Ectodermal cell (in vitro differentiated cells): Measurements from ENCODE around the gene SKAP2.

Experiments
- H3K27ac ChIP-seq: 2 replicates; pipeline ENCODE4 v1.7.0; 2013; ENCODE audit warnings: mild to moderate bottlenecking, low read depth, low read length; ENCODE audit not compliant: insufficient read depth, poor library complexity, severe bottlenecking
- H3K27me3 ChIP-seq: 2 replicates; pipeline ENCODE4 v1.7.0; 2013; ENCODE audit warnings: mild to moderate bottlenecking, low read length; ENCODE audit not compliant: insufficient read depth, control insufficient read depth, poor library complexity, severe bottlenecking
- H3K36me3 ChIP-seq: one replicate; pipeline ENCODE4 v1.7.0; 2013; ENCODE audit warnings: low read length; ENCODE audit not compliant: control insufficient read depth, insufficient read depth
- H3K4me1 ChIP-seq: one replicate; pipeline ENCODE4 v1.7.0; 2013; ENCODE audit warnings: low read length; ENCODE audit not compliant: control insufficient read depth, insufficient read depth
- H3K4me3 ChIP-seq: 2 replicates; pipeline ENCODE4 v1.7.0; 2013; ENCODE audit warnings: low read depth, low read length, control low read depth; ENCODE audit not compliant: insufficient read depth
- H3K9me3 ChIP-seq: 2 replicates; pipeline ENCODE4 v1.7.0; 2013; ENCODE audit warnings: mild to moderate bottlenecking, low read length, moderate library complexity; ENCODE audit not compliant: control insufficient read depth
- WGBS, 2 experiments: methylation state at CpG; one replicate each; pipeline ENCODE4 v1.1.7; 2013; ENCODE audit warnings: missing lambda C conversion rate in 2 of 2; 5-methylcytosine and 5-hydroxymethylcytosine counted together

Gene SKAP2

GRCh38 chr7:26698806-26699205, 165.6 kb downstream of the SKAP2 start:
- Histone ChIP-seq H3K36me3 (no peaks in the 10 kb centered on the region), H3K4me1 (no peaks in the 10 kb centered on the region), H3K27ac (no peak overlapping the region), H3K27me3 (no peaks in the 10 kb centered on the region), H3K4me3 (no peak overlapping the region), H3K9me3 (no peaks in the 10 kb centered on the region)
- WGBS, 2 experiments: 95 to 100% methylated on average over 1 of the region's 3 CpGs

- Histone ChIP-seq H3K9me3 (no peaks in the 10 kb centered on the region), H3K27ac (no peak overlapping the region), H3K36me3 (no peaks in the 10 kb centered on the region), H3K4me3 (no peak overlapping the region), H3K4me1 (no peaks in the 10 kb centered on the region), H3K27me3 (no peaks in the 10 kb centered on the region)
- WGBS, 2 experiments: 82% methylated on average over 1 of the region's 1 CpG; no CpG with 5 or more reads in 1 of the 2 experiments
Measured at GRCh38 chr7:26698194-26698593, 166.2 kb downstream of the SKAP2 start.

GRCh38 chr7:26696978-26697377, 167.4 kb downstream of the SKAP2 start:
- Histone ChIP-seq H3K36me3 (no peaks in the 10 kb centered on the region), H3K27ac (no peak overlapping the region), H3K4me3 (no peak overlapping the region), H3K27me3 (no peaks in the 10 kb centered on the region), H3K4me1 (peaks cover under 1% of the 10 kb centered on the region), H3K9me3 (no peaks in the 10 kb centered on the region)
- 90 to 96% methylated on average over 5 of the region's 5 CpGs for WGBS, 2 experiments

GRCh38 chr7:26696161-26696560, 168.2 kb downstream of the SKAP2 start:
- no peaks in the 10 kb centered on the region for H3K27me3 ChIP-seq
- no peak overlapping the region for H3K4me3 ChIP-seq
- H3K4me1 ChIP-seq: peaks cover 4% of the 10 kb centered on the region
- no peaks in the 10 kb centered on the region for H3K36me3 ChIP-seq
- H3K9me3 ChIP-seq: no peaks in the 10 kb centered on the region
- no peak overlapping the region for H3K27ac ChIP-seq

- H3K4me1 ChIP-seq: peaks cover 4% of the 10 kb centered on the region
- no peaks in the 10 kb centered on the region for H3K27me3 ChIP-seq
- no peaks in the 10 kb centered on the region for H3K36me3 ChIP-seq
- H3K4me3 ChIP-seq: no peak overlapping the region
- no peak overlapping the region for H3K27ac ChIP-seq
- no peaks in the 10 kb centered on the region for H3K9me3 ChIP-seq
- 100% methylated on average over 1 to 3 of the region's 3 CpGs for WGBS, 2 experiments
Measured at GRCh38 chr7:26694713-26695112, 169.7 kb downstream of the SKAP2 start.

- no peaks in the 10 kb centered on the region for H3K27me3 ChIP-seq
- no peak overlapping the region for H3K27ac ChIP-seq
- H3K4me1 ChIP-seq: peaks cover 4% of the 10 kb centered on the region
- no peaks in the 10 kb centered on the region for H3K36me3 ChIP-seq
- H3K4me3 ChIP-seq: no peak overlapping the region
- no peaks in the 10 kb centered on the region for H3K9me3 ChIP-seq
Measured at GRCh38 chr7:26694141-26694540, 170.2 kb downstream of the SKAP2 start.

GRCh38 chr7:26691886-26692285, 172.5 kb downstream of the SKAP2 start:
- Histone ChIP-seq H3K27me3 (no peaks in the 10 kb centered on the region), H3K9me3 (no peaks in the 10 kb centered on the region), H3K27ac (no peak overlapping the region), H3K4me3 (no peak overlapping the region), H3K36me3 (no peaks in the 10 kb centered on the region), H3K4me1 (peaks cover 4% of the 10 kb centered on the region)
- 72 to 76% methylated on average over 2 of the region's 2 CpGs for WGBS, 2 experiments

- 70 to 77% methylated on average over 2 of the region's 2 CpGs for WGBS, 2 experiments
- H3K9me3 ChIP-seq: no peaks in the 10 kb centered on the region
- no peaks in the 10 kb centered on the region for H3K36me3 ChIP-seq
- no peaks in the 10 kb centered on the region for H3K27me3 ChIP-seq
- H3K27ac ChIP-seq: no peak overlapping the region
- no peak overlapping the region for H3K4me3 ChIP-seq
- peaks cover 4% of the 10 kb centered on the region for H3K4me1 ChIP-seq
Measured at GRCh38 chr7:26691406-26691805, 173.0 kb downstream of the SKAP2 start.

GRCh38 chr7:26690135-26690805, 174.1 kb downstream of the SKAP2 start:
- Histone ChIP-seq H3K4me1 (peaks cover 4% of the 10 kb centered on the region), H3K27me3 (peaks cover 5% of the 10 kb centered on the region), H3K36me3 (no peaks in the 10 kb centered on the region), H3K27ac (no peak overlapping the region), H3K4me3 (no peak overlapping the region), H3K9me3 (no peaks in the 10 kb centered on the region)
- WGBS, 2 experiments: 89 to 91% methylated on average over 1 of the region's 2 CpGs

GRCh38 chr7:26688936-26689506, 175.4 kb downstream of the SKAP2 start:
- Histone ChIP-seq H3K4me3 (no peak overlapping the region), H3K27me3 (peaks cover 5% of the 10 kb centered on the region), H3K9me3 (no peaks in the 10 kb centered on the region), H3K36me3 (no peaks in the 10 kb centered on the region), H3K27ac (no peak overlapping the region), H3K4me1 (peaks cover 4% of the 10 kb centered on the region)
- WGBS, 2 experiments: 90 to 93% methylated on average over 4 of the region's 4 CpGs
